Measurements from ENCODE around the gene PXDC1.
"Not testable (repeated sequence)": the region's sequence is repeated elsewhere in the genome, so short reads cannot be mapped to it uniquely, and the experiment has no call there.

PXDC1 gene

DNA sequence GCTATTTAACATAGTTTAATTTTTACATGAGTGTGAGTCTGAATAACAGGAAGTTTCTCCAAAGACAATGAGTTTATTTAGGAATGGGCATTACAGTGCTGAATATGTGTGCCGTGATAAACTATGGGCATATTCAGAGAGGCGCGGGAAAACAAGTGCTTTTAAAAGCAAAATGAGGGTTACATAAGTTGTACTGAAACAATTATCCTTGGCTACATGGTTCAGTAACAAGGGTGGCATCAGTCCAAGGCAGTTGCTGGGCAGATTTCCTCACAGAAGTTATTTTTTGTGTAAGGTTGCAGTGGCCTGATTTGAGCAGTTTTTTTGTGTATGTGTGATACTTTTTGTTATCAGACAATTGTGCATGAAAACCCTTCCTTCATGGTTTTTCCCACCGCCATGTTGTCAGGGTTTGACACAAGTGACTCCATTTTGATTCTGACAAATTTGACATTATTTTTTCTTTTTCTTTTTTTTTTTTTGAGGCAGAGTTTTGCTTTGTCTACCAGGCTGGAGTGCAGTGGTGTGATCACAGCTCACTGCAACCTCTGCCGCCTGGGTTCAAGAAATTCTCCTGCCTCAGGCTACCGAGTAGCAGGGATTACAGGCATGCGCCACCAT lies 22.3 kb upstream of the PXDC1 start:
- TF ChIP-seq, protein P1, sequence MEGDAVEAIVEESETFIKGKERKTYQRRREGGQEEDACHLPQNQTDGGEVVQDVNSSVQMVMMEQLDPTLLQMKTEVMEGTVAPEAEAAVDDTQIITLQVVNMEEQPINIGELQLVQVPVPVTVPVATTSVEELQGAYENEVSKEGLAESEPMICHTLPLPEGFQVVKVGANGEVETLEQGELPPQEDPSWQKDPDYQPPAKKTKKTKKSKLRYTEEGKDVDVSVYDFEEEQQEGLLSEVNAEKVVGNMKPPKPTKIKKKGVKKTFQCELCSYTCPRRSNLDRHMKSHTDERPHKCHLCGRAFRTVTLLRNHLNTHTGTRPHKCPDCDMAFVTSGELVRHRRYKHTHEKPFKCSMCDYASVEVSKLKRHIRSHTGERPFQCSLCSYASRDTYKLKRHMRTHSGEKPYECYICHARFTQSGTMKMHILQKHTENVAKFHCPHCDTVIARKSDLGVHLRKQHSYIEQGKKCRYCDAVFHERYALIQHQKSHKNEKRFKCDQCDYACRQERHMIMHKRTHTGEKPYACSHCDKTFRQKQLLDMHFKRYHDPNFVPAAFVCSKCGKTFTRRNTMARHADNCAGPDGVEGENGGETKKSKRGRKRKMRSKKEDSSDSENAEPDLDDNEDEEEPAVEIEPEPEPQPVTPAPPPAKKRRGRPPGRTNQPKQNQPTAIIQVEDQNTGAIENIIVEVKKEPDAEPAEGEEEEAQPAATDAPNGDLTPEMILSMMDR (IDR thresholded peaks at IDR 0.05; ENCODE audit: low read depth, low read length, missing control alignments): no peak
- in situ Hi-C loops (cut with HindIII; ENCODE audit: low pct_ligation_motif_present, low sequenced_read_pairs): no loop called here
- no peak overlapping the region for H3K27ac ChIP-seq
- DNase-seq: peak; percentile 18
- H3K4me3 ChIP-seq (ENCODE audit: low read depth, low read length): no peak overlapping the region
- H3K27me3 ChIP-seq (replicated peaks): no peaks in the 10 kb centered on the region
- no peaks in the 10 kb centered on the region for H3K36me3 ChIP-seq (replicated peaks)

DNA sequence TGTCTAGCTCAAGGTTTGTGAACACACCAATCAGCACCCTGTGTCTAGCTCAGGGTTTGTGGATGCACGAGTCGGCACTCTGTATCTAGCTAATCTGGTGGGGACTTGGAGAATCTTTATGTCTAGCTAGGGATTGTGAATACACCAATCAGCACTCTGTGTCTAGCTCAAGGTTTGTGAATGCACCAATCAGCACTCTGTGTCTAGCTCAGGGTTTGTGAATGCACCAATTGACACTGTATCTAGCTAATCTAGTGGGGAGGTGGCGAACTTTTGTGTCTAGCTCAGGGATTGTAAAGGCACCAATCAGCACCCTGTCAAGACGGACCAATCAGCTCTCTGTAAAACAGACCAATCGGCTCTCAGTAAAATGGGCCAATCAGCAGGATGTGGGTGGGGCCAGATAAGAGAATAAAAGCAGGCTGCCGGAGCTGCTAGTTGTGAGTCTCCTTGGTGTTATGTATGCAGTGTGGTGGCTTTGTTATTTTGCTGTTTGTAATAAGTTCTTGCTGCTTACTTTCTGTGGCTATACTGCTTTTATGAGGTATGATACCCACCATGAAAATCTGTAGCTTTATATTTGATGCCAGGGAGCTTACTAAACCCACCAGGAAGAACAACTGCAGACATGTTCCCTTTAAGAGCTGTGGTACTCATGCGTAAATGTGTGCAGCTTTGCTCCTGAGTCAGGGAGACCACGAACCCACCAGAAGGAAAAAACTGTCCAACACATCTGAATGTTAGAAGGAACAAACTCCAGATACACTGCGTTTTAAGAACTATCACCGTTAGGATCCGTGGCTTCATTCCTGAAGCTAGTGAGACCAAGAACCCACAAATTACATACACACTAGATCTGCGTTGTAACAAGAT lies 20.9 kb upstream of the PXDC1 start:
- H3K4me3 ChIP-seq (ENCODE audit: low read depth, low read length); H3K36me3 ChIP-seq (replicated peaks); in situ Hi-C loops (cut with HindIII; ENCODE audit: low pct_ligation_motif_present, low sequenced_read_pairs); H3K27me3 ChIP-seq (replicated peaks); H3K27ac ChIP-seq; DNase-seq: not testable (repeated sequence)

DNA sequence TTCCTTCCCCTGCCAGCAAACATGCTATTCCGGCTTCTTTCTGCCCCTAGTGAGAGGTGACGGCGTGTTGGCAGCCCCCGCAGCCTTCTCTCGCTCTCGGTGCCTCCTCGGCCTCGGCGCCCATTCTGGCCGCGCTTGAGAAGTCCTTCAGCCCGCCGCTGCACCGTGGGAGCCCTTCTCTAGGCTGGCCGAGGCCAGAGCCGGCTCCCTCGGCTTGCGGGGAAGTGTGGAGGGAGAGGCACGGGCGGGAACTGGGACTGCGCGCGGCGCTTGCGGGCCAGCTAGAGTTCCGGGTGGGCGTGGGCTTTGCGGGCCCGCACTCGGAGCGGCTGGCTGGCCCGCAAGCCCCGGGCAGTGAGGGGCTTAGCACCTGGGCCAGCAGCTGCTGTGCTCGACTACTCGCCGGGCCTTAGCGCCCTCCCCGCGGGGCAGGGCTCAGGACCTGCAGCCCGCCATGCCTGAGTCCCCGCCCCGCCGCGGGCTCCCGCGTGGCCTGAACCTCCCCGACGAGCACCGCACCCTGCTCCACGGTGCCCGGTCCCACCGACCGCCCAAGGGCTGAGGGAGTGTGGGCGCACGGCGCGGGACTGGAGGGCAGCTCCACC lies 20.0 kb upstream of the PXDC1 start:
- TF ChIP-seq, protein P1 (IDR thresholded peaks at IDR 0.05; ENCODE audit: low read depth, low read length, missing control alignments): no peak
- Histone ChIP-seq H3K27me3 (replicated peaks) (no peaks in the 10 kb centered on the region), H3K36me3 (replicated peaks) (no peaks in the 10 kb centered on the region), H3K4me3 (ENCODE audit: low read depth, low read length) (no peak overlapping the region), H3K27ac (no peak overlapping the region)
- in situ Hi-C loops (cut with HindIII; ENCODE audit: low pct_ligation_motif_present, low sequenced_read_pairs): no loop called here
- DNase-seq: no peak

DNA sequence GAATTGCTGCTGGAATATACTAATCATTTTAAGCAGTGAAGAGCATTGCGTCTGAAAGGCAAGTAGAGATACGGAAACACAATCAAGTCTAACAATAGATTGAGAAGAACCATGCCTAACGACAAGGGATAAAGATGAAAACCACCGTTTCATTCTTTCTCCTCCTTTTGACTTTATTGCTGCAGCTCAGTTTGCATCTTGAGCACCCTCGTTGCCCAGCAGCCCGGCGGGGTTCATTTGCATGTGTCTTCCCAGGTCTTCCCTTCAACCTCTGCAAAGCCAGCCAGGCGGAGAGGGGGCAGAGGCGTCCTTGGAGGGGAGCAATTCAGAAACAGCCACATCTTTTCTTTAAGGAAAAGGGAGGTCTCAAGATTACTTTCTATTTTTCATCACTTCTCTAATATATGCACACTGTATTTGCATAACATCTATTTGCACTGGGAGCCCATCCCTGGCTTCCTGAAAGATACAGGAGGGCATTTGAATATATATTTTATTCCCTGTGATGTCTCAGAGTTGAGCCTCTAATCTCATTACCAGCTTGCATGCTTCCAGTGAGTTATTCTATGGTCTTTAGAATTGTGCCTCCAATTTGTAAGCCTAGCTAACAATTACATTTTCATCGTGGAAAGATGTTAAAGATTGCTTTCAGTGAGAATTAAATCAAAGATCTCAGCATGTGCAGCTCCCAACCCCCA lies 18.7 kb upstream of the PXDC1 start:
- DNase-seq: no peak
- Histone ChIP-seq H3K36me3 (replicated peaks) (no peaks in the 10 kb centered on the region), H3K27ac (no peak overlapping the region), H3K4me3 (ENCODE audit: low read depth, low read length) (no peak overlapping the region), H3K27me3 (replicated peaks) (no peaks in the 10 kb centered on the region)
- in situ Hi-C loops (cut with HindIII; ENCODE audit: low pct_ligation_motif_present, low sequenced_read_pairs): no loop called here
- TF ChIP-seq, protein P1 (IDR thresholded peaks at IDR 0.05; ENCODE audit: low read depth, low read length, missing control alignments): no peak

DNA sequence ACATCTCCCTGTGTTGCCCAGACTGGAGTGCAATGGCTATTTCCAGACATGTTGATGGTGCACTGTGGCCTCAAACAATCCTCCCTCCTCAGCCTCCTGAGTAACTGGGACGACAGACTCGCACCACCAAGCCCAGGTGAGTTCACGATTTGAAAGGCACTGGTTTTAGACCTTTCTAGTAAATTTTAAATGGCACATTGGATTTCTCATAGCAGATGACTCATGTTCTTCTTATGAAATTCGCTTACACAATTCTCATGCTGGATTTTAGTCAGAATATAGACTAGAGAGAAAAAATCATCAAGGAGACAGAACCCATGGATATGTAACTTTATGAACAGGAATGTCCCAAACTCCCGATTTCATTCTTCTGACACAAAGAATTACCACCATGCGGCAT lies 18.1 kb upstream of the PXDC1 start:
- Histone ChIP-seq H3K27me3 (replicated peaks) (no peaks in the 10 kb centered on the region), H3K4me3 (ENCODE audit: low read depth, low read length) (no peak overlapping the region), H3K36me3 (replicated peaks) (no peaks in the 10 kb centered on the region), H3K27ac (no peak overlapping the region)
- no peak for DNase-seq
- TF ChIP-seq, protein P1 (IDR thresholded peaks at IDR 0.05; ENCODE audit: low read depth, low read length, missing control alignments): no peak
- in situ Hi-C loops (cut with HindIII; ENCODE audit: low pct_ligation_motif_present, low sequenced_read_pairs): no loop called here

DNA sequence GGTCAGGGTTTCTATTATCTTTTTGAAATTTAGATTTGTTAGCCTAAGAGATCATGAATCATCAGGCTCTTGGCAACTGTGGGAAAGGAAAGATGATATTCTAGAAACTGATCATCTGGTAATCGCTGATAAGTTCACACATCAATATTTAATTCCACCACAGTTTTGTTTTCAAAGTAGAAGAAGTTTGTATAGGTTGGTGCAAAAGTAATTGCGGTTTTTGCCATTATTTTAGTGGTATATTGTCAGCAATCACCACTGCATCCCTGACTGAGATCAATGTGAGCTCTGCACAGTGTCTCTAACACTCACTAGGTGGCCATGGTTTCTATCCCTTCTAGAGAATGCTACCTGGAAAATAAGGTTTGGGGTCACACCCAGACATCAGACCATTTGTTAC lies 17.0 kb upstream of the PXDC1 start:
- Histone ChIP-seq H3K27ac (no peak overlapping the region), H3K36me3 (replicated peaks) (no peaks in the 10 kb centered on the region), H3K27me3 (replicated peaks) (no peaks in the 10 kb centered on the region), H3K4me3 (ENCODE audit: low read depth, low read length) (no peak overlapping the region)
- in situ Hi-C loops (cut with HindIII; ENCODE audit: low pct_ligation_motif_present, low sequenced_read_pairs): no loop called here
- DNase-seq: no peak
- TF ChIP-seq, protein P1 (IDR thresholded peaks at IDR 0.05; ENCODE audit: low read depth, low read length, missing control alignments): no peak

DNA sequence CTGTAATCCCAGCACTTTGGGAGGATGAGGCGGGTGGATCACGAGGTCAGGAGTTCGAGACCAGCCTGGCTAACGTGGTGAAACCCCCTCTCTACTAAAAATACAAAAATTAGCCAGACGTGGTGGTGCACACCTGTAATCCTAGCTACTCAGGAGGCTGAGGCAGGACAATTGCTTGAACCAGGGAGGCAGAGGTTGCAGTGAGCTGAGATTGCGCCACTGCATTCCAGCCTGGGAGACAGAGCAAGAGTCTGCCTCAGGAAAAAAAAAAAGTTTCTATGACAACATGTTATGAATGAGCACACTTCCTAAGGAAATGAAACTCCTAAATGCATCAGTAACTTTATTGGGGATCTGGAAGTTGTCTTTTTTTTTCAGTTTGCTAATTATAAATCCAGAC lies 16.0 kb upstream of the PXDC1 start:
- H3K4me3 ChIP-seq (ENCODE audit: low read depth, low read length); H3K36me3 ChIP-seq (replicated peaks); in situ Hi-C loops (cut with HindIII; ENCODE audit: low pct_ligation_motif_present, low sequenced_read_pairs); H3K27me3 ChIP-seq (replicated peaks); H3K27ac ChIP-seq: not testable (repeated sequence)
- peak; percentile 69 for DNase-seq
